ENCODE results near the gene ZNF625.
"Not testable (repeated sequence)": the region's sequence is repeated elsewhere in the genome, so short reads cannot be mapped to it uniquely, and the experiment has no call there.

ZNF625 gene

GRCh38 chr19:12137221-12137940 lies 19.2 kb downstream of the ZNF625 start:
- no peak for DNase-seq

- no peak for DNase-seq
Measured at GRCh38 chr19:12133069-12133468, 23.5 kb downstream of the ZNF625 start.

- DNase-seq, result peak in 1 of 2 donors; percentile 30
Measured at GRCh38 chr19:12126707-12127106, 29.8 kb downstream of the ZNF625 start.

- no peak for DNase-seq
Measured at GRCh38 chr19:12117201-12117970, 39.1 kb downstream of the ZNF625 start.

GRCh38 chr19:12113121-12113520 lies 43.4 kb downstream of the ZNF625 start:
- DNase-seq, result no peak

- DNase-seq, result no peak
Measured at GRCh38 chr19:12112701-12113100, 43.8 kb downstream of the ZNF625 start.

GRCh38 chr19:12111943-12112637 lies 44.4 kb downstream of the ZNF625 start:
- DNase-seq, result no peak

GRCh38 chr19:12111176-12111575 lies 45.4 kb downstream of the ZNF625 start:
- DNase-seq, result no peak

GRCh38 chr19:12103909-12104308 lies 52.6 kb downstream of the ZNF625 start:
- DNase-seq, result not testable (repeated sequence)

GRCh38 chr19:12098040-12098439 lies 58.5 kb downstream of the ZNF625 start:
- peak; percentile 28 to 33 for DNase-seq

- no peak for DNase-seq
Measured at GRCh38 chr19:12095111-12095790, 61.3 kb downstream of the ZNF625 start.
